Measurements from ENCODE around the gene FPR3. TPM values are rescaled to one million over a fixed set of nuclear protein-coding genes. Genes with fewer than 3 reads are reported as not detected.

Gene FPR3
- total RNA-seq, 4 donors from 2014 or later = 0.81 to 2.9 (median 2.1) TPM

GRCh38 chr19:51798062-51798461 is 3.1 kb downstream of the FPR3 start:
- 44% methylated on average over 3 of the region's 3 CpGs for WGBS
- Histone ChIP-seq H3K36me3 (no peaks in the 10 kb centered on the region), H3K4me3 (peak overlapping the region; percentile 2), H3K9me3 (no peaks in the 10 kb centered on the region), H3K27ac (peak overlapping the region; percentile 68), H3K4me1 (peaks cover 27% of the 10 kb centered on the region), H3K27me3 (no peaks in the 10 kb centered on the region)
- TF ChIP-seq EP300 (IDR thresholded peaks at IDR 0.05) (no peak), POLR2AphosphoS5 (IDR thresholded peaks at IDR 0.05) (no peak), POLR2A (IDR thresholded peaks at IDR 0.05) (no peak)
- TF ChIP-seq, protein P1, sequence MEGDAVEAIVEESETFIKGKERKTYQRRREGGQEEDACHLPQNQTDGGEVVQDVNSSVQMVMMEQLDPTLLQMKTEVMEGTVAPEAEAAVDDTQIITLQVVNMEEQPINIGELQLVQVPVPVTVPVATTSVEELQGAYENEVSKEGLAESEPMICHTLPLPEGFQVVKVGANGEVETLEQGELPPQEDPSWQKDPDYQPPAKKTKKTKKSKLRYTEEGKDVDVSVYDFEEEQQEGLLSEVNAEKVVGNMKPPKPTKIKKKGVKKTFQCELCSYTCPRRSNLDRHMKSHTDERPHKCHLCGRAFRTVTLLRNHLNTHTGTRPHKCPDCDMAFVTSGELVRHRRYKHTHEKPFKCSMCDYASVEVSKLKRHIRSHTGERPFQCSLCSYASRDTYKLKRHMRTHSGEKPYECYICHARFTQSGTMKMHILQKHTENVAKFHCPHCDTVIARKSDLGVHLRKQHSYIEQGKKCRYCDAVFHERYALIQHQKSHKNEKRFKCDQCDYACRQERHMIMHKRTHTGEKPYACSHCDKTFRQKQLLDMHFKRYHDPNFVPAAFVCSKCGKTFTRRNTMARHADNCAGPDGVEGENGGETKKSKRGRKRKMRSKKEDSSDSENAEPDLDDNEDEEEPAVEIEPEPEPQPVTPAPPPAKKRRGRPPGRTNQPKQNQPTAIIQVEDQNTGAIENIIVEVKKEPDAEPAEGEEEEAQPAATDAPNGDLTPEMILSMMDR (IDR thresholded peaks at IDR 0.05) = no peak
- DNase-seq (ENCODE audit: low spot score in 2 of 2) = no peak

DNA sequence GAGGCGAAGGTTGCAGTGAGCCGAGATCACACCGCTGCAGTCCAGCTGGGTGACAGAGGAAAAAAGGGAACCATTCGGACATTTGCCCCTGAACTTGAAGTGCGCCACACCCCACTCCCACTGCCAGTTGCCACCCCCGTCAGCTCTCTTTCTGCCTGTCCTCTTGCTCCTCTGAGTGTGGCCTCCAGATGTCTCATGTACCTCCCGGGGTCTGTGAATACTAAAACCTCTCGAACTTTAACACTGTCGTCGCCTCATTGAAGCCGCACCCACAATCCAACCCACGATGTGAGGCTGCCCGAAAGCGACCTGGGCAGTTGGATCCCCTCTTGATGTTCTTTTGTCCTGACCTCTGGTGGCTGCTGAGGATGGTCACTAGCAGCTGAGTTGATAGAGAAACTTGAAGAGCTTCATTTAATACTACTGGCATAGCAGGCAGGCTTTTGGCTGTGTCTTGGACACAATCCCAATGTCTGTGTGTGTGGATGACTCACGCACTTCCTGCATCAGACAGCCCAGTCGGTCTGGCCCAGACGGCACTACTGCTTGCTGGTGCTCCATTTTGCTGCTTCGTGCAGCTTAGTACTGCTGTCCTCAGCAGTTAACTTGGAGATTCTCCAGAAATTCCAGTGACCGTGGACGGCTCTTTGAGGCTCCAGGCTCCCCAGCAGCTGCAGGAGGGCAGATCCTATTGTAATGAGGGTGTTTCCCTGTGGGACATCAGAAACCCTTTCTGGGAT is 4.2 kb downstream of the FPR3 start:
- DNase-seq (ENCODE audit: low spot score in 2 of 2) = peak; percentile 86
- peak in 1 of 3 donors; percentile 17 for TF ChIP-seq POLR2AphosphoS5 (IDR thresholded peaks at IDR 0.05)
- no peak for TF ChIP-seq EP300 (IDR thresholded peaks at IDR 0.05)
- TF ChIP-seq, protein P1 (IDR thresholded peaks at IDR 0.05) = no peak
- no peak for TF ChIP-seq POLR2A (IDR thresholded peaks at IDR 0.05)
- Histone ChIP-seq H3K27ac (peak overlapping the region; percentile 68), H3K4me1 (peaks cover 27% of the 10 kb centered on the region), H3K36me3 (no peaks in the 10 kb centered on the region), H3K9me3 (no peaks in the 10 kb centered on the region), H3K4me3 (peak overlapping the region; percentile 8), H3K27me3 (no peaks in the 10 kb centered on the region)
- 44% methylated on average over 18 of the region's 20 CpGs for WGBS

GRCh38 chr19:51799774-51800472 is 5.0 kb downstream of the FPR3 start:
- WGBS = 71% methylated on average over 6 of the region's 13 CpGs
- DNase-seq (ENCODE audit: low spot score in 2 of 2) = no peak
- no peak for TF ChIP-seq POLR2AphosphoS5 (IDR thresholded peaks at IDR 0.05)
- no peak for TF ChIP-seq POLR2A (IDR thresholded peaks at IDR 0.05)
- no peak for TF ChIP-seq EP300 (IDR thresholded peaks at IDR 0.05)
- TF ChIP-seq, protein P1 (IDR thresholded peaks at IDR 0.05) = no peak
- H3K36me3 ChIP-seq = no peaks in the 10 kb centered on the region
- H3K27ac ChIP-seq = peak overlapping the region; percentile 68
- H3K9me3 ChIP-seq = no peaks in the 10 kb centered on the region
- peak overlapping the region; percentile 8 for H3K4me3 ChIP-seq
- H3K4me1 ChIP-seq = peaks cover 27% of the 10 kb centered on the region
- no peaks in the 10 kb centered on the region for H3K27me3 ChIP-seq

GRCh38 chr19:51800473-51801244 is 5.7 kb downstream of the FPR3 start:
- Histone ChIP-seq H3K27ac (peak overlapping the region; percentile 68), H3K4me3 (no peak overlapping the region), H3K9me3 (no peaks in the 10 kb centered on the region), H3K36me3 (no peaks in the 10 kb centered on the region), H3K4me1 (peaks cover 30% of the 10 kb centered on the region), H3K27me3 (no peaks in the 10 kb centered on the region)
- TF ChIP-seq, protein P1 (IDR thresholded peaks at IDR 0.05) = no peak
- no peak for TF ChIP-seq POLR2AphosphoS5 (IDR thresholded peaks at IDR 0.05)
- no peak for TF ChIP-seq POLR2A (IDR thresholded peaks at IDR 0.05)
- TF ChIP-seq EP300 (IDR thresholded peaks at IDR 0.05) = no peak
- DNase-seq (ENCODE audit: low spot score in 2 of 2) = no peak
- WGBS = 59% methylated on average over 7 of the region's 7 CpGs
